T-helper 1 cell (primary cell): ENCODE results near the gene RSRP1.

ENCODE experiments used
- DNase-seq, 5 donors: peaks; one replicate each; pipeline ENCODE4 v3.0.0-alpha.2; 2012 to 2020

RSRP1 gene

DNA sequence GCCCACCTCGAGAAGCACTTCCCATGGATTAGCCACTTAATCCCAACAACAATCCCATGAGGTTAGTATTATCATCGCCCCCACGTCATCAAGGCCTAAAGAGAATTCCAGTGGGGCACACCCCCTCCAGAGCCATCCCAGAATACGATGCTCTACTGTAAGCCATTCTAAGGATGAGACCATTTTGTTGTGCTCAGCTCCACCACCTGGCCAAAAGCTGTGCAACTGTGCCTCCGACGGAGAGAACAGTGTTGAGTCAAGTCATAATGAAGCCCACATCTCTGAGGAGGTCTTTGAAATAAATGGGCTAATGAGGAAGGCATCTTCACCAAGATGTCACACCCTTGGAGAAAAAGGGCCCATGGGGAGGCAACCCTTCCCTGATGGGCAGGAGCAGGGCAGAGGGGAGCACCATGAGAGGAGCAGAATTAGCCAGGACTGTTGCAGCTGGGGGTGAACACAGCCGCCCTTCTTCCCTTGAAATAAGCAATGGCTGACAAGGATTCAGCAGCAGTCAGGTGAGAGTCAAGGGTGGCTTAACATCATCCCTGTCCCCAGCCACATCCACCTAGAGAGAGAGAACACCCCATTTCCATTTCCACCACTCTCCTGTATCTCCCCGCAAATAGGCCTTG is 29.5 kb downstream of the RSRP1 start:
- DNase-seq, result no peak

DNA sequence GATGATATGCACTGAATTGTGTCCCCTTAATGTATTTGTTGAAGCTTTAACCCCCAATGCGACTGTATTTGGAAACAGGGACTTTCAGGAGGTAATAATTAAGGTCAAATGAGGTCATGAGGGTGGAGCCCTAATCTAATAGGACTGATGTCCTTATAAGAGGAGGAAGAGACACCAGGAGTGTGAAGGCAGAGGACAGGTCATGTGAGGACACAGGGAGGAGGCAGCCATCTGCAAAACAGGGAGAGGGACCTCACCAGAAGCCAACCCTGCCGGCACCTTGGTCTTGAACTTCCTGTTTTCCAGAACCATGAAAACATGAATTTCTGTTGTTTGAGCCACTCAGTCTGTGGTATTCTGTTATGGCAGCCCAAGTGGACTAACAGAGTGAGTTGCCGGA is 30.2 kb downstream of the RSRP1 start:
- no peak for DNase-seq

DNA sequence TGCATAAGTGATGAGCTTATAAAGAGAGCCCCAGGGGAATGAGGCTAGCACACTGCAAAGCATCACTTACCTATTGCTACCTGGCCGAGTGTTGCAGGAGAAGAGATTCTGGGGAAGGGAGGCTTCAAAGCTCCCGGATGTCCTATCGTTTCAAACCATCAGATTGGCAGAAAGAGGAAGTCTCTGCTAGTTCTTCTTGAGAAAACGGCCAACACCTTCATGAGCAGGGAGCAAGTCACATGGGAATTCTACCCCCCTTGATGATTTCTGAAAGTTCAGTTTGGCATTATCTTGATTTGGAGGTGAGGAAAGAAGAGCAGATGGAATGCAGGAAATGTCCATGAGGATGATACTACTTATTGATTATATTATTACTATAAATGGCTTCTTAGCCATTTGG is 31.1 kb downstream of the RSRP1 start:
- no peak for DNase-seq

DNA sequence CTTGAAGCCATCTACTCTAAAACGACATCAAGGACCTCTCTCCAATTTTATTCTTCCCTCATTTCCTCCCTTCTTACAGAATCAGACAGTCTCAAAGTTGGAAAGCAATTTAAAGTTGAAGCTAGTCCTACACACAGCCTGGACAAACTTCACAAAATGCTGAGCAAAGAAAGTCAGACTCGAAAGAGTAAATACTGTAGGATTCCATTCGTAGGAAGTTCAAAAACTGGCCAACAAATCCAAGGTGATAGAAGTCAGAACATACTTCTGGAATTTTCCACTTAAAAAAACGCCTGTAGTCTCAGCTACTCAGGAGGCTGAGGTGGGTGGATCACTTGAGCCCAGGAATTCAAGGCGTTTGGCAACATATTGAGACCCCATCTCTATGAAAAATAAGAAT is 34.5 kb downstream of the RSRP1 start:
- no peak for DNase-seq

DNA sequence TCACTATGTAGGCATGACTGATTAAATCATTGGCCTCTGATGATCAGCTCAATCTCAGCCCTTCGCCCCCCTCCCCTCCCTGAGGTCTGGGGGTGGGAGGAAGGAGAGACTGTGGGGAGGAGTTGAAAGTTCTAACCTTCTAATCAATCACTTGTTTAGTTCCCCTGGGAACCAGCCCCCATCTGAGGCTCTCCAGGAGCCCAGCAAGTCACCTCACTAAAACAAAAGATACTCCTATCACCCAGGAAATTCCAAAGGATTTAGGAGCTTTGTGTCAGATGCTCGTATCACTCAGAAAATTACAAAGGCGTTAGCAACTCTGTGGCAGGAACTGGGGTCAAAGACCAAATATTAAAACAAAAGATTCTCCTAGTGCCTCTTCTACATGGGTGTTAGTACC is 36.5 kb downstream of the RSRP1 start:
- DNase-seq, result no peak

DNA sequence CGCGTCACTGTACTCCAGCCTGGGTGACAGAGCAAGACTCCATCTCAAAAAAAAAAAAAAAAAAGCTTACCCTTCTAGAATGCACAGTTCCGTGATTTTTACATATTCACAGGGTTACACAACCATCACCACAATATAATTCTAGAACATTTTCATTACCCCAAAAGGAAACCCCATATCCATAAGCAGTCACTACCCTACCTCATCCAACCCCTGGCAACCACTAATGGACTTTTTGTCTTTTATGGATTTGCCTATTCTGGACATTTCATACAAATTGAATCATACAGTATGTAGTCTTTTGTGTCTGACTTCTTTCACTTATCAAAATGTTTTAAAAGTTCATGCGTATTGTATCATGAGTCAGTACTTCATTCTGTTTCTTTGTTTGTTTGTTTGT is 37.7 kb downstream of the RSRP1 start:
- no peak for DNase-seq

DNA sequence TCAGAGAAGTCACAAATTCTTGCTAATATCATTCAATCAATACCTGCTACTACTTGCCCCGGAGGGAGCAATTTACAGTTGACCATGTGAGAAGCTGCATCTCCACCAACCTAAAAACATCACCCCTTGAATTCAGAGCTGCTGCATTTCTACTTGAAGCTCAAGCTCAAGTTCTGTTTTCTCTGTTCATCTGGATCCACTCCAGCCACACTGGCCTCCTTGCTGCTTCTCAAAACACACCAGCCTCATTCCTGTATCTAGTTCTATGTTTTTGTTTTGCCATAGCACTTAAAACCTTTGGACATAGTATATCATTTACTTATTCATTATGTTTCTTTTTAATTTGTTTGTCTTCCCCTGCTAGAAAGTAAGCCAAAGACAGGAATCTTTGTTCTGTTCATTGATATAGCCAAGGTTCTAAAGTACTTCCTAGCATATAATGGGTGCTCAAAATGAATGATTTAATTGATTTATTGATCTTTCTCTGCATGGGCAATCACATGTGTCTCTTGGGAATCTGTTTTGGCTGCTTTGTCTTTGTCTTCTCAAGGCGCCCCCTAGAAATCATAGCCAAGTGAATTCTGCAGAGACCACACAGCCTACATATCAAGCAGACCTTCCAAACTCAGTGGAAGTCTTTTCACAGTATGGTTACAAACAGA is 38.6 kb downstream of the RSRP1 start:
- no peak for DNase-seq

DNA sequence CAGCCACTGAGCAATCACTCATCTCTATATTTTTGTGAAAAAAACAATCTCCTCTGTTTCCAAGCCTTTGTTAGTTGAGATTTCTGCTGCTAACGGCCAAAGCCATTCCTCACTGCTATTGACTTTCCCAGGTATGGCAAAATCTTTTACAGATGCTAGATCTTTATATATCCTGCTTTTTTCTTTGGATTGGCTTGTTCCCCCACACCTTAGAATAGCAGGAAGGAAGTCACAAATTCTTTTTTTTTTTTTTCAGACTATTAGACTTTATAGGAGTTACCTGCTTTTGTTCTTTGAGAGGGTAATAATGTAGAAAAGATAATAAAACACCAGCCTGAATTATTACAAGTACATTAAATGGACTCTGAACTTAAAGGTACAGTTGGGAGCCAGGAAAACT is 39.2 kb downstream of the RSRP1 start:
- DNase-seq, result no peak

DNA sequence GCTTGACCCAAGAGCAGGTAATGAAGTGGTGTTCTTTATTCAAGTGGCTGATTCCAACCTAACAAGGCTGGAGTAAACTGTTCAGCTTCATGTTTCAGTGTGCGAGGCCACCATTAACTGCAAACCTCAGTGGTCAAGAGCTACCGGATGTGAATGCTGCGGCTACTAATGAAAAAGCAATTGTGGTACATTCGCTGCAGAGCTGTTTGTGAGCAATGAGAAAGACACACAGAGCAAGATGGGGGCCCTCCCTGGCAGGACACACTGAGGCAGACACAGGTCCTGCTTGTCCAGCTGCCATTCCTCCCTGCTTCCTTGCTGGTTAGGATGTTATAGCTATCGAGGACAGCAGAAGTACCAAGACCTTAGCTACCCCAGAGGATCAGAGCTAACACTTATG is 41.1 kb downstream of the RSRP1 start:
- DNase-seq, result no peak

DNA sequence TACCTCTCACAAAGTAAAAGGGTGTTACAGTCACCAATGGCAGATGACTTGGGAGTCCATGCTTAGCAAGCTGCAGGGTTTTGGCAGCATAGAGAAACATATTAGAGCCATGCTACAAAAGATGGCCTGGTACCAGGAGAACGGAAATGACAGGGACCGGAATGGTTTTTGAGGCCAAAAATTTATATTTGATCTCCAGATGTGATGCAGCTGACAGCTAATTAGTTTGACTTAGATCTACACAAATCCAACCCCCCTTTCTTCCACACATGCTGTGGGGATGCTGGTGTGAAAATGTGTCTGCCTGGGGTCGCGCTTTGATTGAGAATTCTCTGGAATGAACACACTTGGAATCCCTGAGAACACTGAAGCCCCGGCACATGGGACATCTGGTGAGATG is 41.5 kb downstream of the RSRP1 start:
- DNase-seq, result no peak

DNA sequence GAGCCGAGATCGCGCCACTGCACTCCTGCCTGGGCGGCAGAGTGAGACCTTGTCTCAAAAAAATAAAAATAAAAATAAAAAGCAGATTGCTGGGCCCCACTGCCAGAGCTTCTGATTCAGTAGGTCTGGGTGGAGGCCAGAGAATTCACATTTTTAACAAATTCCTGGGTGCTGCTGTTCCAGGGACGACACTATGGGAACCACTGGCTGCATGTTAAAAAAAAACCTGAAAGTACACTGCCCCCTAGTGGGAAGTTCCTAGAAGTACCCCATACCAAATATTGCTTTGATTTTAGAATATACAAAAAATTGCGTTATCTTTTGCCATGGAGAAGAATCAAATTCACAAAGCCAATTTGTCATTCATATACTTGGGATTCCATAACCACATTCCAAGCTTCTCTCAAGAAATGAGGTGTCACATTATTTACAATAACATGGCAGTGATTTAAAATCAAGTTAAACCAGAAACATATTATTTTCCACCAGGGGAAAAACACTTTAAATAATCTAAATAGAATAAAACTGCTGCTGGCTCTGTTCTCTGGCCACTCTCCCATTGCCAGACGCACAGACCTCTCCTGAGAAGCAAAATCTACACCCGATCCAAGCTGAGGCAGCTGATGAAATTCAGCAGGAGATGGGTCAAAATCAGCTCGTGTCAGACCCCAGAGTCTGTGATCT is 42.3 kb downstream of the RSRP1 start:
- DNase-seq, result peak in 2 of 5 donors; percentile 11 to 41

DNA sequence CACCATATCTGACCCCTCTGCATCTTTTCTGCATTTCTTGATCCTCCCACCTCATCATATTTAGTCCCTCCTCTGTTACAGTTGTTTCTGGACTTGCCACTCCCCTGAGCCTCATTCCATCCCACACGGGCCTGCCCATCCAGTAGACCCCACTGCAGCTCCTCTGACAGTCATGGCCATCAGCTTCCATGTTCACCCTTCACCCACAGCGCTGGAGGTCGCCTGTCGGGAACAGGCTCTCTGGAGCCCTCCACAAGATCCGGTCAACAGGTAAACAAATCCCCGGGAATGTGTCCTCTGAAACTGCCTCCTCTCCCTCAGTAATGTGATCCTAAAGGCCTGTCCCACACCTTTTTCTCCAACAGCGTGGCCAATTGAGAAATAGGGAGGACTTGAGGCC is 46.2 kb downstream of the RSRP1 start:
- DNase-seq, result no peak

DNA sequence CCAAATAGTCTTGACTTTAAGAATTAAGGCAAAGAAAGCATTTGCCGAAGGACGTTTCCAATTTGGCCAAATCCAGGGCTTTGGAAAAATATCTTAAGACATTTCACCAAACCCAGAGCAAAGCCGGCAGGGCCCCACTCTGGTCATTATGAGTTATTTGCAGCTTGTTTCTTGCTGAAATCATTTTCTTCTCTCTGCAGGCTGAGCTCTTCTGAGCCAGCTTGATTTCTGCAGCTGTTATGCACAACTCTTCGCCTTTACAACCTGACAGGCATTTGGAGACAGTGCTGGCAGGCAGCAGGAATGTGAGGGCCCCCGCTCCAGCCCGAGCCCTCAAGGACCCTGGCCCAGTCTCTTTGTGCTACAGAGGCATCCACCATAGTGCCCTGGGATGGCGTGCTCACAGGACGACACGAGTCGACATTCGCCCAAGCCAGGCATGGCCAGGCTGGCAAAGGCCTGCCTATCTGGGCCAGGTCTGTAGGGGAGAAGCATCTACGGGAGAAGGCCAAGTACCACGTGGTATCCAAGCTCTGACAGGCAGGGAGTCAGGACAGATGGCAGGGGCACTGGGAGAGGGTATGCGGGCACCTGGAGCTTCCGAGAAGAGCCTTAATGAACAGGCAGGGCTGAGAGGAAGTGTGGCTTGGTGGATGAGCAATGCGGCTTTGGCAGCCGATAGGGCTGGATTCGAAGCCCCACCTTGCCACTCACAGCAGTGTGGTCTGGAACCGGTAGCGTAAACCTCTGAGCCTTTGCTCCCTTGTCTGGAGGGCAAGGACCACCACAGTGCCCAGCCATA is 47.2 kb downstream of the RSRP1 start:
- DNase-seq, result no peak

DNA sequence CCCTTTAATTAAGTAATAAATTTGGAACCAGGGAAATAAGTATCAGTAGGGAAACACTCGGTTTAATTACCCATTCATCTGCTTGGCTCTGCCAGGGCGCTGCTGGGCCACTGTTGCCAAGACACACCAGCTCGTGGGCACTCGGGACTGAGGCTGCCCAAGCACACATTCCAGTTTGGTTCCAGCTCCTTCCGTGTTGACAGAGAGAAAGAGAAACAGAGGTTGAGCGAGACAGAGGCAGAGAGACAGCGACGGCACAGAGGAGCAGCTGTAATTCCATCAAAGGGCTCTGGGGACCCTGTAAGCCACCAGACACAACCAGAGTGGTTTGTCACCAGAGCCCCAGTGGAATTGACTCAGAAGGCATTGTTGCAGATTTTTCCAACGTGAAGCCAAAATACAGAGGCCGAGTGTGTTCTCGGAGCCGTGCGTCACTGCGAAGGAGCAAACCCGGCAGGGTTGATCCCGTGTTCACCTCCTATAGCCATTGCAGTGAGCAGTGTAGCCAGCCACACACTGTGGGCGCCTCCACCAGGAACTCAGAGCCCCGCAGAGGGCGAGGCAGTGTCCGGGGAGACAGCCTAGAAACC is 48.5 kb downstream of the RSRP1 start:
- DNase-seq, result no peak

DNA sequence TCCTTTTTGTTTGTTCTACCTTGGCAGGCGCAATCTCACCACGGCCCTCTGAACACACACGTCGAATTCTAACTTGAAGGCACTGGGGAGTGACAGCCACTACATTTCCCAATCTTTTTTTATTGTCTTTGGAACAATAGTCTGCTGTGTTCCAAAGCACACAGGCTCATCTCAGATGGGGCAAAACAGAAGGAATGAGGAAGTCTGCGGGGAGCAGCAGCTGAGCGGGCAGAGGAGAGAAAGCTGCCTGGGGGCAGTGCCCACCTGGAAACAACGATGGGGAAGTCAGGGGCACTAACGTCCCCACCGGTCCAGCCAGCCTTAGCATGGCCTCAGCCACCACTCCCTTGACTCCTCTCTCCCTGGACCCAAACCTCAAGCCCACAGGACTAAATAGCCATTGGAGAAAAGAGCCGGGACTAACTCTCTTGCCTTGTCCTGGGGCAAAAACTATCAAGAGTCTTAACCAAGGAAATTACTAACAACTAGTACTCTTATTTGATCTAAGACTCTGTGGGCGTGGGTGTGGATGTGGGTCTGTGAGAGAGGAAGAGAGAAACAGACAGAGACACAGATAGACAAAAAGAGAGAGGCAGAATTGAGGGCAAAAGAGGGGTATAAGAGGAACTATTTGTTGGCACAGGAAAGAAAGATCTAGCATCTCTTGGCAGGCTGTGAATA is 49.1 kb downstream of the RSRP1 start:
- no peak for DNase-seq

DNA sequence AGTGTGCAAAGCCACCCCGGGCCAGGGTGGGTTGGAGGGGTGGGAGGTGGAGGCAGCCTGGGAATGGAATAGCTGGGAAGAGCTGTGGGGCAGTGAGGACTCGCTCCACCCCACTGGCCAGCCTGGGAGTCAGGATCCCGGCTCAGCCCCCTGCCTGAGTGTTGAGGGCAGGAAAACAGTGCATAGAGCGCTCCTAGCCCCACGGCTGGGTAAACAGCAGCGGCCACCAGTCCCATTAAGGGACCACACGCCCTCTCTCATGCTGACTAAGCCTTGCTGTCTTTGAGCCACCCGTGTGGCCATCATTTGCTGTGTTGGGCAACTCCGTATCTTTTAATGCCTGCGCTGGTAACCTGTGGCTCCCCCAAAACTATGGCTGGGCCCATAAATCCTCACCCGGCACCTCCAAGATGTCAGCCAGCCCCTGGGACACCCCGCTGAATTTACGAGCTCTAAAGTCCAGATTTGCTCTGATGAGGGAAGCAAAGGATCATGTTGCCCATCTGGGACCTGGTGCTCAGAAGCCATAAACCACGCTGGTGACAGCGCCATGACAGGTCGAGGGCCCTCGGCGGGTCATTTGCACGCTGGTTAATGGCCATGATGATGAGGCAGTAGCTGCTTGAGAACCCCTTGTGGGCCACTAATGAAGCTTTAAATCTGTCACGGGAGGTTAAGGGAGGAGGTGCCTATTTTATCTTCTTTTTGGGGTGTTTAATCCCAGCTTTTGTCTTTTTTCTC is 49.8 kb downstream of the RSRP1 start:
- DNase-seq, result no peak

DNA sequence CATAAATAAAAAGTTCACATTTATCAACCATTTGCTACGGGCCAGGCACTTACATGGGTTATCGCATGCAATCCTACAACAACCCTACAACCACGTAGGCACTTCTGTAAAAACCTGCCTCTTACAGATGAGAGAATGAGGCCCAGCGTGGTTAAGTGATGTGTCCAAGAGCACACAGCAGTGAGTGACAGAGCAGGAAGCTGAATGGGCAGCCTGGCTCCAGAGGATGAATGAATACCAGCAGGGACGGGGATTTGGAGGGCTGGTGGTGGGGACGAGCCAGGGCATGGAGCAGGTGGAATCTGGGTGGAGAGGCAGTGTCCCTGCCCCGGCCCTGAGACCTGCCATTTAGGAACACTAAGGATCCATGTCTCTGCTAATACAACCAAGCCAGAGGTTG is 50.4 kb downstream of the RSRP1 start:
- no peak for DNase-seq

DNA sequence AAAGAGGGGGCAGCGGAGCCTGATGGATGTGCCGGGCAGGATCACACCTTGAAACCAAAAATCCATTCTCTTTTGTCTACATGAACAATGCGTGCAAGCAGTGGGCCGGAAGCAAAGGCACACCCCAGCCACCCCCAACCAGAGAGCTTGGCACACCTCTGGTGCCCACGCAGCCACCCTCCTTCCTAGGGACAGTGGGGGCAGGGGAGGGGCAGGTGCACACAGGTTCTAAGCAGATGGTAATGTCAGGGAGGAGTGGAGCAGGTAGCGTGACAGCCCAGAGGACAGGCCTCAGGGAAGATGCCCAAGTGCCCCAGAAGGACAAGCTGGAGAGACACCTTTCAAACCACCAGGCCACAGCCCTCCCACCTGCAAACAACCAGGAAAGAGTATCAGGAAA is 51.4 kb downstream of the RSRP1 start:
- DNase-seq, result no peak

DNA sequence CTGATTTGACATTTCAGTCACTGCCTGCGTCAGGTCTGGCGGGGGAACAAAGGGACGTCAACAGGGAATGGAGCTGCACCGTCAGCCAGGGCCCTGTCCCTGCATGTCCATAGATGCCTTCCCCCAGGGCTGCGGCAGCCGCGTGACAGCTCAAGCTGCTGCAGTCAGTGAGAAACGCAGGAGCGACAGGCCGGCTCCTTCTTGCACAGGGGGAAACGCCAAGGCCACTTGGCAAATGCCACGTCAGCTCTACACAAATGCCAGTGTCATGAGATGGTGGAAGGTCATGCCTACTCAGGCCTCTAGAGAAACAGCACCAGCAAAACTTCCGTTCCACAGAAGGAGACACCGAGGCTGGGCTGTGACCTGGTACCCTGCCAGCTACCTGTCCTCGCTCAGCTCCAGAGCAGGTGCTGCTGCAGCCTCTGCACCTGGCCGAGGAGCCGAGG is 52.7 kb downstream of the RSRP1 start:
- DNase-seq, result no peak

DNA sequence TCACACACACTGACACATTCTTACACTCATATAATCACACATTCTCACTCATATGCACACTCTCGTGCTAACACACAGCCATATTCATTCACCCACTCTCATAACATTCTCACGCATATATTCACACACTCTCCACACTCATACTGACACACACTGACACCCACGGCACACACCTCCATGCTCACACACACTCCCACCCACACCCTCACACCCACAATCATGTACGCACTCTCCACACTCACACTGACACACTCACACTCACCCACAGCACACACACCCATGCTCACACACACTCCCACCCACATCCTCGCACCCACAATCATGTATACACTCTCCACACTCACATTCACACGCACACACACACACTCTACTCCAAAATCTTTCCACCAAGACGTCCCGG is 53.2 kb downstream of the RSRP1 start:
- no peak for DNase-seq

DNA sequence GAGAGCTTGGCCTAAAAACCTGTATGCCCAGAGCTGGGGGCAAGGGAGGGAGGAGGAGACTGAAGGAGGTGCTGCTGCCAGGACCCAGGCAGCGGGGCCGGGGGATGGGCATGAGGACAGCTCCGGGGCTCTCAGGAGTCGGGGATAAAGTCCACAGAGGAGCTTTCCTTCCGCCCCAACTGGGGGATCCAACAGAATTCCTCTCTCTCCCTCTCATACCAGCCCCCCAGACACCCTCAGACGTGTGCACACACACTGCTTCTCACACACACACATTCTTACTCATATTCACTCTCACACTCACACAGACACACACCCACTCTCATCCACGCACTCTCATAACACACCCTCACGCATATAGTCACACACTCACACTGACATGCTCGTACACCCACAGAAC is 54.0 kb downstream of the RSRP1 start:
- DNase-seq, result no peak
